Stomach (tissue), 9 donors: ENCODE measurements around the gene ARX. TPM values are rescaled to one million over a fixed set of nuclear protein-coding genes. Genes with fewer than 3 reads are reported as not detected.

Source experiments
- DNase-seq, 2 donors: peaks; one replicate each; pipeline versions ENCODE4 v3.0.0 to v3.0.0-alpha.2; 2013 to 2019
- H3K27ac ChIP-seq, 5 donors: fragments of 200-600 bp in 4 of 5; sonication (generic) in 4 of 5; one replicate each; pipeline ENCODE4 v1.5.1; 2013 to 2019; ENCODE audit warnings: mild to moderate bottlenecking in 1 of 5, moderate library complexity in 1 of 5
- H3K27me3 ChIP-seq, 3 donors: fragments of 200-600 bp; sonication (generic); one replicate each; pipeline ENCODE4 v1.5.1; 2017 to 2019; ENCODE audit warnings: mixed run types in 1 of 3
- H3K36me3 ChIP-seq, 4 donors: fragments of 200-600 bp; sonication (generic); 1 replicate in 3 of 4; 2 replicates in 1 of 4; pipeline ENCODE4 v1.5.1; 2016 to 2019
- H3K4me1 ChIP-seq, 4 donors: fragments of 200-600 bp; sonication (generic); one replicate each; pipeline ENCODE4 v1.5.1; 2016 to 2019
- H3K4me3 ChIP-seq, 4 donors: fragments of 200-600 bp; sonication (generic) in 3 of 4; one replicate each; pipeline ENCODE4 v1.5.1; 2016 to 2019; ENCODE audit warnings: mild to moderate bottlenecking in 1 of 4
- H3K9me3 ChIP-seq, 4 donors: fragments of 200-600 bp; sonication (generic); one replicate each; pipeline ENCODE4 v1.5.1; 2016 to 2019
- EP300 ChIP-seq: sonication (generic); formaldehyde crosslinking; IDR thresholded peaks from one replicate; pipeline ENCODE4 v1.6.1; 2017; ENCODE audit warnings: antibody characterized with exemption
- POLR2A ChIP-seq, 4 donors: fragments of 450-650 bp; IDR thresholded peaks; one replicate each; pipeline ENCODE4 v1.6.1; 2016; ENCODE audit warnings: antibody characterized with exemption in 4 of 4, control low read depth in 2 of 4, mild to moderate bottlenecking in 1 of 4, moderate library complexity in 1 of 4
- POLR2AphosphoS5 ChIP-seq, 3 donors: sonication (generic); formaldehyde crosslinking; IDR thresholded peaks; one replicate each; pipeline ENCODE4 v1.6.1; 2016; ENCODE audit warnings: antibody characterized with exemption in 3 of 3
- WGBS, 5 donors: extraction: QIAGEN DNeasy Blood & Tissue Kit in 3 of 5; methylation state at CpG; one replicate each; pipeline versions ENCODE4 v1.1.5 to v1.1.7; 2013 to 2018; 5-methylcytosine and 5-hydroxymethylcytosine counted together
- intact Hi-C: fragments of 100-400 bp; cut with DNase I; formaldehyde crosslinking; loops from one replicate; pipeline ENCODE4 v1.15.1; 2023; ENCODE audit warnings: low total_unique reads
- polyA plus RNA-seq, 3 donors: library from polyadenylated mRNA; stranded (reverse); fragments of 200-250 nt; gene quantifications; one replicate each; pipeline ENCODE4 v1.2.3, GENCODE V29; 2013
- total RNA-seq, 5 donors: library from RNA; depleted of rRNA; stranded (reverse); fragments of >200 nt; gene quantifications; one replicate each; pipeline versions ENCODE4 v1.1.0 to v1.2.3, GENCODE V29; 2014 to 2016
- TF ChIP-seq, protein P1 (sequence below), 7 experiments: fragments of 450-650 bp in 4 of 7; fragments of 200-600 bp in 3 of 7; sonication (generic) in 3 of 7; IDR thresholded peaks; one replicate each; pipeline ENCODE4 v1.5.1; 2016 to 2019; ENCODE audit warnings: antibody characterized with exemption in 7 of 7, control low read depth in 2 of 7, mild to moderate bottlenecking in 1 of 7
- donor health status: healthy with polysubstance abuse.
- donor health status: Bipolar disorder and iron deficiency.
- donor health status: healthy.

The ARX gene
- total and polyA plus RNA-seq, 8 donors: 0.18 to 1.8 (median 0.58) TPM; not detected in 1

DNA sequence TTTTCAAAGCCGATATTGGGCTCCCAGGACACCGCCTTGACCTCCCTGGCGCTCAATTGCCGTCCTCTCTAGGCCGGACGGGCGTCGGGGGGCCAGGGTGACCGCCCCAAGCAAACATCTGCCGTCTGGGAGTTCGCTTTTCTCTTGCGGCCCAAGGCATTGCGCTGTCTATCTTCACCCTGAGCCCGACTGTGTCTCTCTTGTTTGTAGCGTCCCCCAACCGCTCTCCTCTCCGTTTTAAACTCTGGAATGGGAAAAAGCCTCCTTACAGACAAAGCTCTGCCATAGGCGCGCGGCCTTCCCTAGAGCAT is 551 bp upstream of the ARX start:
- H3K4me3 ChIP-seq: no peak overlapping the region
- TF ChIP-seq POLR2AphosphoS5 (IDR thresholded peaks at IDR 0.05): no peak
- TF ChIP-seq, protein P1, sequence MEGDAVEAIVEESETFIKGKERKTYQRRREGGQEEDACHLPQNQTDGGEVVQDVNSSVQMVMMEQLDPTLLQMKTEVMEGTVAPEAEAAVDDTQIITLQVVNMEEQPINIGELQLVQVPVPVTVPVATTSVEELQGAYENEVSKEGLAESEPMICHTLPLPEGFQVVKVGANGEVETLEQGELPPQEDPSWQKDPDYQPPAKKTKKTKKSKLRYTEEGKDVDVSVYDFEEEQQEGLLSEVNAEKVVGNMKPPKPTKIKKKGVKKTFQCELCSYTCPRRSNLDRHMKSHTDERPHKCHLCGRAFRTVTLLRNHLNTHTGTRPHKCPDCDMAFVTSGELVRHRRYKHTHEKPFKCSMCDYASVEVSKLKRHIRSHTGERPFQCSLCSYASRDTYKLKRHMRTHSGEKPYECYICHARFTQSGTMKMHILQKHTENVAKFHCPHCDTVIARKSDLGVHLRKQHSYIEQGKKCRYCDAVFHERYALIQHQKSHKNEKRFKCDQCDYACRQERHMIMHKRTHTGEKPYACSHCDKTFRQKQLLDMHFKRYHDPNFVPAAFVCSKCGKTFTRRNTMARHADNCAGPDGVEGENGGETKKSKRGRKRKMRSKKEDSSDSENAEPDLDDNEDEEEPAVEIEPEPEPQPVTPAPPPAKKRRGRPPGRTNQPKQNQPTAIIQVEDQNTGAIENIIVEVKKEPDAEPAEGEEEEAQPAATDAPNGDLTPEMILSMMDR (IDR thresholded peaks at IDR 0.05): no peak
- TF ChIP-seq EP300: no peak
- TF ChIP-seq POLR2A (IDR thresholded peaks at IDR 0.05): no peak
- H3K36me3 ChIP-seq: no peaks in the 10 kb centered on the region
- peaks cover 0 to 33% (median 3%) of the 10 kb centered on the region in 4 donors for H3K9me3 ChIP-seq
- peaks cover 3 to 46% (median 33%) of the 10 kb centered on the region in 4 donors for H3K4me1 ChIP-seq
- no peak overlapping the region for H3K27ac ChIP-seq
- intact Hi-C loops: no loop called here
- DNase-seq: no peak
- WGBS, 5 donors: 27 to 47% (median 34%) methylated on average over 12 to 20 of the region's 20 CpGs
- H3K27me3 ChIP-seq: peaks cover 56 to 99% (median 90%) of the 10 kb centered on the region in 3 donors

DNA sequence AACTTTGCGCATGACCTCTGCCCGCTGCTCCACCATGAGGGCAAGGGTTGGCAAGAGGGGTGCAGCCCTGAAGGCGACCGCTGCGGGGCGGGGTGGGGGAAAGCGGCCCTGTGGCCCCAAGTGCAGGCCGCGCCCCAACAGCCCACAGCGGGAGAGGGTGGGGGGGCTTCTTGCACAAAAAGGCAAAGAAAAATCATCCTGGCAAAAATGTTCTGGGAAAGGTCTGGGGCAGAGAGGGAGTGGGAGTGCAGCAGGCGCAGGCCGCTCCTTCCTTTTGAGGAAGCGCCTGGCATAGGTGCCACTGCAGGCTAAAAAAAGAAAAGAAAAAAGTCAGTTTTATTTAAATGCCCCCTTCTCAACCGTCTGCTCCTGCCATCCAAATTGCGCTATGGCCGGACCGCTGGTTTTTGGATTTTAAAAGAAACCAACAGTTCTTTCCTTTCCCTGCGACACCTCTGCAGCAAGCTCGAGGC is 1.4 kb downstream of the ARX start:
- Histone ChIP-seq H3K36me3 (no peaks in the 10 kb centered on the region), H3K4me1 (peaks cover 3 to 31% (median 21%) of the 10 kb centered on the region in 4 donors), H3K27me3 (peaks cover 54 to 99% (median 90%) of the 10 kb centered on the region in 3 donors), H3K9me3 (peaks cover 0 to 33% (median 3%) of the 10 kb centered on the region in 4 donors), H3K27ac (no peak overlapping the region), H3K4me3 (peak overlapping the region in 1 of 4 donors; percentile 7)
- TF ChIP-seq, protein P1 (IDR thresholded peaks at IDR 0.05): no peak
- TF ChIP-seq POLR2A (IDR thresholded peaks at IDR 0.05) (no peak), EP300 (no peak), POLR2AphosphoS5 (IDR thresholded peaks at IDR 0.05) (no peak)
- DNase-seq: no peak
- intact Hi-C loops: no loop called here
- WGBS, 5 donors: 29 to 42% (median 34%) methylated on average over 16 to 19 of the region's 19 CpGs

DNA sequence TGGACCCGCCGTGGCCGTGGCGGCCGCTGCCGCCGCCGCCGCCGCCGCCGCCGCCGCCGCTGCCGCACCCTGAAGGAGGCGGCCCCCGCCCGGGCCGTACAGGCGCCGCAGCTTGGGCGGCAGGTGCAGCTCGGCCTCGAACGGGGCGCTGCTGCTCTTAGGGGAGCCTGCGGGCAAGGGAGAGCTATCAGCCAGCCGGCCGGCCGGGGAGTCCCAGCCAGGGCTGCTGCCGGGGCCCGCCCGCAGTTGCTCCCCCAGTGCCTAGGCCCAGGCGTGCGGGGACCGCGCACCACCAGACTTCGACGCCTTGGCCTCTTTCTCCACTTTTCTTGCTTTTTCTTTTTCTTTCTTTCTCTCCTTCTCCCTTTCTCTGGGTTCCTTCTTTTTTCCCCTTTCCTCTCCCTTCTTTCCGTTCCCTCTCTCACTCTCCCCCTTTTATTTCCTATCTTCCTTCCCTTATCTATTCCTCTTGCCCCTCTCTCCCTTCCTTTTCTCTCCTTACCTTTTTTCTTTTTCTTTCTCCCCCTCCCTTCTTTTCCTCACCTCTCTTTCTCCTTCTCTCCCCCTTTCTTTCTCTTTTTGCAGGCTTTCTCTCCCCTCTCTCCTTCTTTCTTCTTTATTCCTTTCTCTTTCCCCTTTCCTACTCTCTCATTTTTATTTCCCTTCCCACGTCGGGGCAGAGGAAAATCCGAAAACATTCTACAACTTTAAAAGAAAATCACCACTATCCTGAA is 2.0 kb downstream of the ARX start:
- peaks cover 0 to 33% (median 3%) of the 10 kb centered on the region in 4 donors for H3K9me3 ChIP-seq
- H3K27me3 ChIP-seq: peaks cover 55 to 99% (median 87%) of the 10 kb centered on the region in 3 donors
- no peak for DNase-seq
- intact Hi-C loops: no loop called here
- peaks cover 3 to 31% (median 21%) of the 10 kb centered on the region in 4 donors for H3K4me1 ChIP-seq
- H3K27ac ChIP-seq: no peak overlapping the region
- no peak for TF ChIP-seq POLR2AphosphoS5 (IDR thresholded peaks at IDR 0.05)
- TF ChIP-seq, protein P1 (IDR thresholded peaks at IDR 0.05): no peak
- TF ChIP-seq EP300: no peak
- no peak for TF ChIP-seq POLR2A (IDR thresholded peaks at IDR 0.05)
- H3K4me3 ChIP-seq: peak overlapping the region in 2 of 4 donors; percentile 7 to 11
- 5 to 44% (median 27%) methylated on average over 4 to 43 of the region's 44 CpGs for WGBS, 5 donors
- no peaks in the 10 kb centered on the region for H3K36me3 ChIP-seq

DNA sequence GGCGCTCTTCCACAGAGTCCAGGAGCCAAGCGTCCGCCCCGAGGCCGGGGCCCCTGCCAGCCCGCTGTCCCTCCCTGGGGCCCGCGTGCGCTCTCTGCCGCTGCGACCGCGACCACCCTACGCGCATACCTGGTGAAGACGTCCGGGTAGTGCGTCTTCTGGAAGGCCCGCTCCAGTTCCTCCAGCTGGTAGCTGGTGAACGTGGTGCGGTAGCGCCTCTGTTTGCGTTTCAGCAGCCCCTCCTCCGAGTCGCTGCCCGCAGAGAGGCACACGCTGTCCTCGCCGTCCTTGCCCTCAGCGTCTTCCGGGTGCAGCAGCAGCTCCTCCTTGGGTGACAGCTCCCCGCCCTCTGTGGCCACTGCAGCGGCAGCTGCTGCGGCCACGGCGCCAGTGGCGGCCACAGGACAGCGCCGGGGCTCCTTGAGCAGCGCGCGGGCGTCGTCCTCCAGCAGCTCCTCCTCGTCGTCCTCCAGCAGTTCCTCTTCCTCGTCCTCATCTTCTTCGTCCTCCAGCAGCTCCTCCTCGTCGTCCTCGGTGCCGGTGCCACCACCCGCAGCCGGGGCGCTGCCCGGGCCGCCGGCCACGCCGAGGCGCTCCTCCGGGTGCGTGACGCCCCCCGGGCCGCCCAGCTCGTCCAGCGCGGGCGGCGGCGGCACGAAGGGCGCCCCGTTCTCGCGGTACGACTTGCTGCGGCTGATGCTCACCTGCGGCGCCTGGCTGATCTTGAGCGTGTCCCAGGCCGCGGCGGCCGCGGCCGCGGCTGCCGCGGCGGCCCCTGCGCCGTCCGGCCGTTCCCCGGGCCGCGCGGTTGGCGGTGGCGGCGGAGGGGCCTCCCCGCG is 2.8 kb downstream of the ARX start:
- WGBS, 5 donors: 1 to 44% (median 20%) methylated on average over 1 to 97 of the region's 105 CpGs
- peaks cover 3 to 31% (median 21%) of the 10 kb centered on the region in 4 donors for H3K4me1 ChIP-seq
- H3K9me3 ChIP-seq: peaks cover 0 to 33% (median 3%) of the 10 kb centered on the region in 4 donors
- intact Hi-C loops: no loop called here
- TF ChIP-seq POLR2A (IDR thresholded peaks at IDR 0.05): no peak
- TF ChIP-seq EP300: no peak
- TF ChIP-seq, protein P1 (IDR thresholded peaks at IDR 0.05): no peak
- TF ChIP-seq POLR2AphosphoS5 (IDR thresholded peaks at IDR 0.05): no peak
- H3K4me3 ChIP-seq: peak overlapping the region; percentile 20 to 44 (median 33)
- DNase-seq: no peak
- no peaks in the 10 kb centered on the region for H3K36me3 ChIP-seq
- no peak overlapping the region for H3K27ac ChIP-seq
- H3K27me3 ChIP-seq: peaks cover 54 to 99% (median 90%) of the 10 kb centered on the region in 3 donors
